SK-N-MC (cell line): ENCODE data around the gene ENTREP1.

Experiments used
- EZH2 ChIP-seq: fragments of 200-600 bp; sonication (generic); IDR thresholded peaks from one replicate; pipeline ENCODE4 v1.6.1; 2017; ENCODE audit warnings: antibody characterized with exemption
- FOXP2 ChIP-seq: optimal IDR thresholded peaks from 2 replicates; pipeline ENCODE3; 2011; ENCODE audit warnings: mild to moderate bottlenecking, moderate library complexity; ENCODE audit not compliant: insufficient read depth; ENCODE audit errors: extremely low read length, control extremely low read depth
- POLR2AphosphoS5 ChIP-seq: IDR thresholded peaks from 2 replicates; pipeline ENCODE4 v1.6.1; 2012; ENCODE audit warnings: mild to moderate bottlenecking, low read depth, low read length, borderline replicate concordance

DNA sequence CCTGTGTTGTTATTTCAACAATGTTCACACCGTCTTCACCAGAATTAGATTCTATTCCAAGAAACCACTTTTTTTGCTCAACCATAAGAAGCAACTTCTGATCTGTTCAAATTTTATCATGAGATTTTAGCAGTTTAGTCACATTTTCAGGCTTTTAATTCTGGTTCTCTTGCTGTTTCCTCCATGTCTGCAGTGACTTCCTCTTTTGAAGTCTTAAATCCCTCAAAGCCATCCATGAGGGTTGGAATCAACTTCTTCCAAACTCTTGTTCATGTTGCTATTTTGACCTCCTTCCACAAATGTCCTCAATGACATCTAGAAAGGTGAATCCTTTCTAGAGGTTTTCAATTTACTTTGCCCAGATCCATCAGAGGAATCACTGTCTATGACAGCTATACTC, 25.7 kb upstream of the ENTREP1 start:
- TF ChIP-seq EZH2 (no peak), POLR2AphosphoS5 (no peak), FOXP2 (no peak)
